CD4-positive, alpha-beta T cell (primary cell): Measurements from ENCODE around the gene CDK17. TPM values are rescaled to one million over a fixed set of nuclear protein-coding genes. Genes with fewer than 3 reads are reported as not detected.

Source experiments
- ATAC-seq: fragments of 200-7000 bp; cut with Tn5 transposase; one replicate; pipeline ENCODE4 v1.10.0; 2022; ENCODE audit warnings: mild to moderate bottlenecking; ENCODE audit not compliant: poor library complexity
- CTCF ChIA-PET: fragments of 350-600 bp; sonication (Branson Sonifier 250); formaldehyde crosslinking; loops from one replicate; lab custom pipeline; 2021; ENCODE audit warnings: antibody characterized with exemption, inconsistent platforms; lab: Charles Lee
- POLR2A ChIA-PET: fragments of 350-600 bp; sonication (Branson Sonifier 250); formaldehyde crosslinking; loops from one replicate; lab custom pipeline; 2021; ENCODE audit warnings: antibody characterized with exemption, inconsistent platforms; lab: Charles Lee
- DNase-seq, 14 experiments: peaks; one replicate each; pipeline ENCODE4 v3.0.0-alpha.2; 2013 to 2020; ENCODE audit warnings: mixed read lengths in 2 of 14
- H3K27ac ChIP-seq, 2 donors: one replicate each; pipeline versions ENCODE4 v1.5.1 to v1.7.0; 2013; ENCODE audit warnings: low read length in 2 of 2, low read depth in 1 of 2, mild to moderate bottlenecking in 1 of 2
- H3K27me3 ChIP-seq, 2 experiments: 1 replicate in 1 of 2; 2 replicates in 1 of 2; pipeline versions ENCODE4 v1.6.1 to v1.7.0; 2013; ENCODE audit warnings: low read length in 2 of 2, control low read depth in 1 of 2, mild to moderate bottlenecking in 1 of 2, moderate library complexity in 1 of 2; ENCODE audit not compliant: insufficient read depth in 2 of 2, control insufficient read depth in 1 of 2
- H3K36me3 ChIP-seq: one replicate; pipeline ENCODE4 v1.6.1; 2013; ENCODE audit warnings: low read length, control low read depth; ENCODE audit not compliant: insufficient read depth
- H3K4me1 ChIP-seq: one replicate; pipeline ENCODE4 v1.6.1; 2013; ENCODE audit warnings: low read length, control low read depth; ENCODE audit not compliant: insufficient read depth
- H3K4me3 ChIP-seq: one replicate; pipeline ENCODE4 v1.5.1; 2013; ENCODE audit warnings: mild to moderate bottlenecking, low read length, moderate library complexity
- H3K9me3 ChIP-seq, 2 experiments: 1 replicate in 1 of 2; 2 replicates in 1 of 2; pipeline versions ENCODE4 v1.6.1 to v1.7.0; 2013; ENCODE audit warnings: low read length in 2 of 2, mild to moderate bottlenecking in 2 of 2, control low read depth in 1 of 2, moderate library complexity in 1 of 2; ENCODE audit not compliant: control insufficient read depth in 1 of 2, insufficient read depth in 1 of 2
- H3K27ac Mint-ChIP-seq: one replicate; pipeline ENCODE4 v1.8.0; 2020; ENCODE audit warnings: mixed read lengths
- H3K27me3 Mint-ChIP-seq: one replicate; pipeline ENCODE4 v1.8.0; 2021; ENCODE audit warnings: mixed read lengths
- H3K36me3 Mint-ChIP-seq: one replicate; pipeline ENCODE4 v1.8.0; 2021; ENCODE audit warnings: low read depth, mixed read lengths
- H3K4me1 Mint-ChIP-seq: one replicate; pipeline ENCODE4 v1.8.0; 2021; ENCODE audit warnings: low read depth, mixed read lengths
- H3K4me3 Mint-ChIP-seq: one replicate; pipeline ENCODE4 v1.8.0; 2020; ENCODE audit warnings: mild to moderate bottlenecking, mixed read lengths
- H3K9me3 Mint-ChIP-seq: one replicate; pipeline ENCODE4 v1.8.0; 2020; ENCODE audit warnings: mixed read lengths
- intact Hi-C, 2 experiments: fragments of 100-400 bp; cut with DNase I in 1 of 2; cut with micrococcal nuclease in 1 of 2; formaldehyde crosslinking; loops; one replicate each; pipeline versions ENCODE4 v1.15.1 to v1.9.0; 2023 to 2025; cut with DNase I, micrococcal nuclease
- total RNA-seq, 174 experiments: library from RNA in 2 of 174; stranded (reverse) in 2 of 174; gene quantifications; one replicate each; pipeline ENCODE4 v1.2.3 and lab custom pipeline; 2021 to 2026
- TF ChIP-seq, protein P1 (sequence below): fragments of 200-600 bp; IDR thresholded peaks from one replicate; pipeline ENCODE4 v1.8.0; 2022; ENCODE audit warnings: antibody characterized with exemption, mild to moderate bottlenecking

The CDK17 gene
- total RNA-seq, 2 experiments from 2014 or later: 112 to 113 TPM

- DNase-seq (peak in 2 of 14 experiments; percentile 57 to 73), ATAC-seq (no peak)
- Histone ChIP-seq H3K27ac (peak overlapping the region; percentile 73 to 97), H3K27me3 (no peaks in the 10 kb centered on the region), H3K4me1 (peaks cover 59% of the 10 kb centered on the region), H3K9me3 (no peaks in the 10 kb centered on the region), H3K36me3 (peaks cover 37% of the 10 kb centered on the region), H3K4me3 (no peak overlapping the region)
- Mint-ChIP-seq H3K36me3 (peaks cover 63% of the 10 kb centered on the region), H3K27ac (peak overlapping the region; percentile 97), H3K4me3 (no peak overlapping the region), H3K4me1 (peaks cover 75% of the 10 kb centered on the region), H3K9me3 (no peaks in the 10 kb centered on the region), H3K27me3 (no peaks in the 10 kb centered on the region)
- ChIA-PET POLR2A (interaction anchor here (1.1 kb wide), 1 partner anchor 31 kb away, joined by 4 read pairs; no protein-coding TSS in a partner anchor), CTCF (interaction anchor here (1.0 to 2.1 kb wide), 3 partner anchors 27 to 192 kb away, joined by 3 to 12 read pairs (median 10); partner anchors contain the start of gene CDK17)
- intact Hi-C loops: loop anchor here in 1 of 2 experiments (1.0 kb wide), 1 partner anchor 203 kb away; no protein-coding TSS in a partner anchor
- TF ChIP-seq, protein P1, sequence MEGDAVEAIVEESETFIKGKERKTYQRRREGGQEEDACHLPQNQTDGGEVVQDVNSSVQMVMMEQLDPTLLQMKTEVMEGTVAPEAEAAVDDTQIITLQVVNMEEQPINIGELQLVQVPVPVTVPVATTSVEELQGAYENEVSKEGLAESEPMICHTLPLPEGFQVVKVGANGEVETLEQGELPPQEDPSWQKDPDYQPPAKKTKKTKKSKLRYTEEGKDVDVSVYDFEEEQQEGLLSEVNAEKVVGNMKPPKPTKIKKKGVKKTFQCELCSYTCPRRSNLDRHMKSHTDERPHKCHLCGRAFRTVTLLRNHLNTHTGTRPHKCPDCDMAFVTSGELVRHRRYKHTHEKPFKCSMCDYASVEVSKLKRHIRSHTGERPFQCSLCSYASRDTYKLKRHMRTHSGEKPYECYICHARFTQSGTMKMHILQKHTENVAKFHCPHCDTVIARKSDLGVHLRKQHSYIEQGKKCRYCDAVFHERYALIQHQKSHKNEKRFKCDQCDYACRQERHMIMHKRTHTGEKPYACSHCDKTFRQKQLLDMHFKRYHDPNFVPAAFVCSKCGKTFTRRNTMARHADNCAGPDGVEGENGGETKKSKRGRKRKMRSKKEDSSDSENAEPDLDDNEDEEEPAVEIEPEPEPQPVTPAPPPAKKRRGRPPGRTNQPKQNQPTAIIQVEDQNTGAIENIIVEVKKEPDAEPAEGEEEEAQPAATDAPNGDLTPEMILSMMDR: no peak
Measured at GRCh38 chr12:96242597-96242996, 157.6 kb downstream of the CDK17 start.

DNA sequence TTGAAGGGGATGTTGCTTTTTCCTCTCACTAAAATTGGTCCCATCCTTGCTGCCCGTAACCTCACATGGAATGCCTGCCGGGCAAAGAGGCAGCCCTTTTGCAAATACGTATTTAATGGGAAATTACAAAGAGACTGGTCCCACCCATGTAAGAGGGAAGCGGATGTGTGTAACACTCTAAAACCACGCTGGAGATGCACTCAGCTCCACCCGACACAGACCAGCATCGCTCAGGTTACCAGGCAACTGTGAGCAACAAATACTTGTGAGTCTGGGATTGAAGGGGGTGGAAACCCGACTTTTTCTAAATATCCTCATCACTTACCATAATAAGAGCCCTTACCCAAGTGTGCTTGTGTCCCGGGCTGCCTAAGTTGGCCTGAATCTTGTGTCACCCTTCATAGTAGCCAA is 158.4 kb downstream of the CDK17 start:
- no peaks in the 10 kb centered on the region for H3K27me3 Mint-ChIP-seq
- H3K4me1 ChIP-seq: peaks cover 67% of the 10 kb centered on the region
- peak overlapping the region; percentile 73 to 97 for H3K27ac ChIP-seq
- no peaks in the 10 kb centered on the region for H3K9me3 Mint-ChIP-seq
- ATAC-seq (peak; percentile 95), DNase-seq (peak; percentile 33 to 97 (median 65))
- ChIA-PET CTCF (interaction anchor here (1.0 to 2.1 kb wide), 3 partner anchors 27 to 193 kb away, joined by 3 to 12 read pairs (median 10); partner anchors contain the start of gene CDK17), POLR2A (interaction anchor here (0.5 to 1.5 kb wide), 5 partner anchors 31 to 248 kb away, joined by 3 to 6 read pairs (median 3); partner anchors contain the start of gene CDK17)
- peak overlapping the region; percentile 65 for H3K4me3 Mint-ChIP-seq
- peaks cover 83% of the 10 kb centered on the region for H3K4me1 Mint-ChIP-seq
- H3K27me3 ChIP-seq: no peaks in the 10 kb centered on the region
- H3K27ac Mint-ChIP-seq: peak overlapping the region; percentile 97
- H3K36me3 ChIP-seq: peaks cover 30% of the 10 kb centered on the region
- intact Hi-C loops: loop anchor here in 1 of 2 experiments (1.0 kb wide), 1 partner anchor 203 kb away; no protein-coding TSS in a partner anchor
- TF ChIP-seq, protein P1: no peak
- H3K4me3 ChIP-seq: peak overlapping the region; percentile 42
- no peaks in the 10 kb centered on the region for H3K9me3 ChIP-seq
- peaks cover 60% of the 10 kb centered on the region for H3K36me3 Mint-ChIP-seq

GRCh38 chr12:96241431-96241830 is 158.8 kb downstream of the CDK17 start:
- peaks cover 26% of the 10 kb centered on the region for H3K36me3 ChIP-seq
- DNase-seq (peak in 1 of 14 experiments; percentile 44), ATAC-seq (no peak)
- no peaks in the 10 kb centered on the region for H3K9me3 ChIP-seq
- H3K27ac ChIP-seq: peak overlapping the region; percentile 73 to 97
- TF ChIP-seq, protein P1: no peak
- H3K27me3 ChIP-seq: no peaks in the 10 kb centered on the region
- peaks cover 71% of the 10 kb centered on the region for H3K4me1 ChIP-seq
- ChIA-PET CTCF (interaction anchor here (1.8 to 2.1 kb wide), 2 partner anchors 26 to 159 kb away, joined by 10 to 12 read pairs; partner anchors contain the start of gene CDK17), POLR2A (interaction anchor here (0.5 to 1.5 kb wide), 4 partner anchors 30 to 204 kb away, joined by 3 to 6 read pairs (median 4); partner anchors contain the start of gene CDK17)
- Mint-ChIP-seq H3K27ac (peak overlapping the region; percentile 97), H3K4me3 (peak overlapping the region; percentile 65), H3K4me1 (peaks cover 83% of the 10 kb centered on the region), H3K27me3 (no peaks in the 10 kb centered on the region), H3K9me3 (no peaks in the 10 kb centered on the region), H3K36me3 (peaks cover 60% of the 10 kb centered on the region)
- H3K4me3 ChIP-seq: peak overlapping the region; percentile 42
- intact Hi-C loops: no loop called here
